ENCODE data around the gene RAB7A. TPM values are rescaled to one million over a fixed set of nuclear protein-coding genes. Genes with fewer than 3 reads are reported as not detected.

Gene RAB7A
- total RNA-seq, 1 donor from 2014 or later, result 278 TPM

GRCh38 chr3:128851601-128852000, 125.6 kb downstream of the RAB7A start:
- H3K4me3 ChIP-seq, result no peak overlapping the region
- no peaks in the 10 kb centered on the region for H3K4me1 ChIP-seq
- DNase-seq, result no peak
- no peaks in the 10 kb centered on the region for H3K36me3 ChIP-seq
- intact Hi-C loops (cut with DNase I), result no loop called here
- no peak for TF ChIP-seq CTCF (IDR thresholded peaks at IDR 0.05)
- H3K27me3 ChIP-seq (ENCODE audit: low read depth), result no peaks in the 10 kb centered on the region
- H3K9me3 ChIP-seq, result peaks cover 15% of the 10 kb centered on the region
- ATAC-seq, result no peak
- H3K27ac ChIP-seq, result no peak overlapping the region

GRCh38 chr3:128853826-128854225, 127.8 kb downstream of the RAB7A start:
- Histone ChIP-seq H3K27me3 (ENCODE audit: low read depth) (no peaks in the 10 kb centered on the region), H3K4me1 (no peaks in the 10 kb centered on the region), H3K27ac (no peak overlapping the region), H3K36me3 (no peaks in the 10 kb centered on the region), H3K4me3 (no peak overlapping the region), H3K9me3 (peaks cover 25% of the 10 kb centered on the region)
- no peak for DNase-seq
- intact Hi-C loops (cut with DNase I), result no loop called here
- ATAC-seq, result no peak
- TF ChIP-seq CTCF (IDR thresholded peaks at IDR 0.05), result no peak

- Histone ChIP-seq H3K4me3 (no peak overlapping the region), H3K27me3 (ENCODE audit: low read depth) (no peaks in the 10 kb centered on the region), H3K4me1 (no peaks in the 10 kb centered on the region), H3K36me3 (no peaks in the 10 kb centered on the region), H3K9me3 (peaks cover 32% of the 10 kb centered on the region), H3K27ac (no peak overlapping the region)
- no peak for DNase-seq
- peak in 1 of 2 donors; percentile 43 for ATAC-seq
- intact Hi-C loops (cut with DNase I), result no loop called here
- no peak for TF ChIP-seq CTCF (IDR thresholded peaks at IDR 0.05)
Observed at GRCh38 chr3:128854475-128854874, 128.5 kb downstream of the RAB7A start.

GRCh38 chr3:128855569-128855968, 129.6 kb downstream of the RAB7A start:
- ATAC-seq, result no peak
- DNase-seq, result no peak
- Histone ChIP-seq H3K4me1 (no peaks in the 10 kb centered on the region), H3K27me3 (ENCODE audit: low read depth) (no peaks in the 10 kb centered on the region), H3K36me3 (no peaks in the 10 kb centered on the region), H3K9me3 (peaks cover 43% of the 10 kb centered on the region), H3K27ac (no peak overlapping the region), H3K4me3 (no peak overlapping the region)
- TF ChIP-seq CTCF (IDR thresholded peaks at IDR 0.05), result no peak
- intact Hi-C loops (cut with DNase I), result no loop called here

GRCh38 chr3:128858167-128858566, 132.2 kb downstream of the RAB7A start:
- Histone ChIP-seq H3K36me3 (no peaks in the 10 kb centered on the region), H3K9me3 (peaks cover 45% of the 10 kb centered on the region), H3K27ac (no peak overlapping the region), H3K4me1 (no peaks in the 10 kb centered on the region), H3K4me3 (no peak overlapping the region), H3K27me3 (ENCODE audit: low read depth) (no peaks in the 10 kb centered on the region)
- no peak for TF ChIP-seq CTCF (IDR thresholded peaks at IDR 0.05)
- DNase-seq (no peak), ATAC-seq (no peak)
- intact Hi-C loops (cut with DNase I), result no loop called here

GRCh38 chr3:128859630-128860029, 133.6 kb downstream of the RAB7A start:
- Histone ChIP-seq H3K27ac (no peak overlapping the region), H3K27me3 (ENCODE audit: low read depth) (no peaks in the 10 kb centered on the region), H3K4me1 (no peaks in the 10 kb centered on the region), H3K9me3 (peaks cover 33% of the 10 kb centered on the region), H3K4me3 (no peak overlapping the region), H3K36me3 (no peaks in the 10 kb centered on the region)
- ATAC-seq, result no peak
- no peak for DNase-seq
- no peak for TF ChIP-seq CTCF (IDR thresholded peaks at IDR 0.05)
- intact Hi-C loops (cut with DNase I), result no loop called here

All from lower lobe of right lung (tissue), 2 donors.